PC-9 (cell line): Measurements from ENCODE around the gene TAS2R1. TPM values are rescaled to one million over a fixed set of nuclear protein-coding genes. Genes with fewer than 3 reads are reported as not detected.

ENCODE experiments used
- BruUV-seq: library from RNA; stranded (reverse); fragments of 400-500 nt; replicated peaks from 2 replicates; lab custom pipeline; 2021; lab: Mats Ljungman, UMichigan
- CTCF ChIA-PET: fragments of 300-600 bp; sonication (Branson Sonifier 250); formaldehyde crosslinking; loops from one replicate; lab custom pipeline; 2022; ENCODE audit warnings: antibody characterized with exemption; lab: Charles Lee
- POLR2A ChIA-PET: fragments of 300-600 bp; sonication (Branson Sonifier 250); formaldehyde crosslinking; loops from one replicate; lab custom pipeline; 2022; ENCODE audit warnings: antibody characterized with exemption; ENCODE audit not compliant: unreplicated experiment; lab: Charles Lee
- DNase-seq, 2 experiments: peaks; one replicate each; pipeline versions ENCODE4 v3.0.0 to v3.0.0-alpha.2; 2015 to 2022; ENCODE audit warnings: mixed read lengths in 1 of 2
- H2AFZ ChIP-seq: fragments of 200-600 bp; sonication (generic); 2 replicates; pipeline ENCODE4 v1.8.1; 2017; ENCODE audit warnings: antibody characterized with exemption
- H3F3A ChIP-seq: fragments of 200-600 bp; sonication (generic); 2 replicates; pipeline ENCODE4 v1.8.1; 2017; ENCODE audit warnings: antibody characterized with exemption, mild to moderate bottlenecking, low read depth; ENCODE audit not compliant: insufficient read depth
- H3K27ac ChIP-seq: fragments of 200-600 bp; sonication (generic); 2 replicates; pipeline ENCODE4 v1.6.1; 2016; ENCODE audit warnings: mixed run types
- H3K27me3 ChIP-seq: fragments of 200-600 bp; sonication (generic); 2 replicates; pipeline ENCODE4 v1.6.1; 2016; ENCODE audit warnings: low read depth, mixed run types; ENCODE audit not compliant: insufficient read depth
- H3K36me3 ChIP-seq: fragments of 200-600 bp; sonication (generic); 2 replicates; pipeline ENCODE4 v1.6.1; 2016; ENCODE audit warnings: low read depth, mixed run types
- H3K4me1 ChIP-seq: fragments of 200-600 bp; sonication (generic); replicated peaks from 2 replicates; pipeline ENCODE4 v1.6.1; 2016; ENCODE audit warnings: mixed run types; ENCODE audit not compliant: insufficient read depth
- H3K4me2 ChIP-seq: fragments of 200-600 bp; sonication (generic); 2 replicates; pipeline ENCODE4 v1.6.1; 2017; ENCODE audit warnings: mixed run types
- H3K4me3 ChIP-seq: fragments of 200-600 bp; sonication (generic); 2 replicates; pipeline ENCODE4 v1.6.1; 2016; ENCODE audit warnings: mixed run types
- H3K79me2 ChIP-seq: fragments of 200-600 bp; sonication (generic); 2 replicates; pipeline ENCODE4 v1.6.1; 2017; ENCODE audit warnings: low read depth, mixed run types
- H3K9me2 ChIP-seq: fragments of 200-600 bp; sonication (generic); 2 replicates; pipeline ENCODE4 v1.8.1; 2017; ENCODE audit warnings: mild to moderate bottlenecking; ENCODE audit not compliant: insufficient read depth
- H3K9me3 ChIP-seq: fragments of 200-600 bp; sonication (generic); 2 replicates; pipeline ENCODE4 v1.8.1; 2016; ENCODE audit warnings: low read depth; ENCODE audit not compliant: insufficient read depth
- H4K20me1 ChIP-seq: fragments of 200-600 bp; sonication (generic); 2 replicates; pipeline ENCODE4 v1.8.1; 2017; ENCODE audit not compliant: insufficient read depth
- EZH2 ChIP-seq: fragments of 200-600 bp; sonication (generic); IDR thresholded peaks from 2 replicates; pipeline ENCODE4 v1.8.0; 2017; ENCODE audit warnings: antibody characterized with exemption, low read depth
- intact Hi-C: fragments of 100-400 bp; cut with micrococcal nuclease; formaldehyde crosslinking; loops from one replicate; pipeline ENCODE4 v1.10.0; 2022; ENCODE audit not compliant: unreplicated experiment
- total RNA-seq: library from RNA; stranded (reverse); gene quantifications from 2 replicates; pipeline ENCODE4 v1.2.3, GENCODE V29; 2021
- TF ChIP-seq, protein P1 (sequence below): fragments of 200-600 bp; sonication (generic); conservative IDR thresholded peaks from 2 replicates; pipeline ENCODE4 v1.6.1; 2017; ENCODE audit warnings: mixed run types, antibody characterized with exemption, mild to moderate bottlenecking, moderate library complexity

TAS2R1 gene
- total RNA-seq, 1 experiment from 2014 or later = not detected

DNA sequence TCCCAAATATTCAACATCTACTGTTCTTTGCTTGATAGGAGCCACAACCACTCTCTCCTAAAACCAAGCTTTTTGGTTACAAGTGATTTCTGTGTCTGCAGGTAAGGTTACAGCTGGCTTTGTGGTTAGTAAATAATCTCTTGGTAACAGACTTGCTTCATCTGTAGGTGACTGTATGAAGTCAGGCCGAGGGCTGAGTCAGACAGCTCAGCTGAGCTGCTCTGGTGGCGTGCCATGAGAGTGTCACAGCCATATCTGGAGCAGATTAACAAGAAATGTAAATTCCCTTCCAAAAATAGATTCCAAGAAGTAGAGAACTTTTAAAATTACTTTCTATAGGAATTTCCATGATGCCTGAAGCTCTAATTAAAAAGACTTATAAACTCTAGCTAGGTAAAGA lies 23.7 kb upstream of the TAS2R1 start:
- peaks cover 14% of the 10 kb centered on the region for H3K4me1 ChIP-seq
- H3K9me2 ChIP-seq = no peaks in the 10 kb centered on the region
- ChIA-PET POLR2A (no interaction called here), CTCF (no interaction called here)
- TF ChIP-seq EZH2 = no peak
- TF ChIP-seq, protein P1, sequence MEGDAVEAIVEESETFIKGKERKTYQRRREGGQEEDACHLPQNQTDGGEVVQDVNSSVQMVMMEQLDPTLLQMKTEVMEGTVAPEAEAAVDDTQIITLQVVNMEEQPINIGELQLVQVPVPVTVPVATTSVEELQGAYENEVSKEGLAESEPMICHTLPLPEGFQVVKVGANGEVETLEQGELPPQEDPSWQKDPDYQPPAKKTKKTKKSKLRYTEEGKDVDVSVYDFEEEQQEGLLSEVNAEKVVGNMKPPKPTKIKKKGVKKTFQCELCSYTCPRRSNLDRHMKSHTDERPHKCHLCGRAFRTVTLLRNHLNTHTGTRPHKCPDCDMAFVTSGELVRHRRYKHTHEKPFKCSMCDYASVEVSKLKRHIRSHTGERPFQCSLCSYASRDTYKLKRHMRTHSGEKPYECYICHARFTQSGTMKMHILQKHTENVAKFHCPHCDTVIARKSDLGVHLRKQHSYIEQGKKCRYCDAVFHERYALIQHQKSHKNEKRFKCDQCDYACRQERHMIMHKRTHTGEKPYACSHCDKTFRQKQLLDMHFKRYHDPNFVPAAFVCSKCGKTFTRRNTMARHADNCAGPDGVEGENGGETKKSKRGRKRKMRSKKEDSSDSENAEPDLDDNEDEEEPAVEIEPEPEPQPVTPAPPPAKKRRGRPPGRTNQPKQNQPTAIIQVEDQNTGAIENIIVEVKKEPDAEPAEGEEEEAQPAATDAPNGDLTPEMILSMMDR = no peak
- H3K79me2 ChIP-seq = no peaks in the 10 kb centered on the region
- H4K20me1 ChIP-seq = no peaks in the 10 kb centered on the region
- no TSS peak for BruUV-seq
- H3K4me2 ChIP-seq = peak overlapping the region; percentile 32
- H3K27ac ChIP-seq = no peak overlapping the region
- no peaks in the 10 kb centered on the region for H3K36me3 ChIP-seq
- H3K4me3 ChIP-seq = no peak overlapping the region
- H2AFZ ChIP-seq = no peak overlapping the region
- DNase-seq = peak in 1 of 2 experiments; percentile 89
- no peaks in the 10 kb centered on the region for H3K27me3 ChIP-seq
- no peaks in the 10 kb centered on the region for H3K9me3 ChIP-seq
- intact Hi-C loops = no loop called here
- H3F3A ChIP-seq = no peaks in the 10 kb centered on the region

DNA sequence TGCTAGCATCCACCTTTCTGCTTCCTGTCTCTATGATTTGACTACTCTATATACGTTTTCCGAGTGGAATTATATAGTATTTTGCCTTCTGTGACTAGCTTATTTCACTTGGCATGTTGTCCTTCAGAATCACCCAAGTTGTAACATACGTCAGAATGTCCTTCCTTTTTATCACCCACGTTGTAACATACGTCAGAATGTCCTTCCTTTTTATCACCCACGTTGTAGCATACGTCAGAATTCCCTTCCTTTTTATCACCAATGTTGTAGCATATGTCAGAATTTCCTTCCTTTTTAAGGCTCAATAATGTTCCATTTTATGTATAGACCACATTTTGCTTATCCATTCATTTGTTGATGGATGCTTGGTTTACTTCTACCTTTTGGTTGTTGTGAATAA lies 22.9 kb upstream of the TAS2R1 start:
- H3K9me3 ChIP-seq = no peaks in the 10 kb centered on the region
- no peaks in the 10 kb centered on the region for H3K9me2 ChIP-seq
- H3K36me3 ChIP-seq = no peaks in the 10 kb centered on the region
- H3K4me1 ChIP-seq = peaks cover 14% of the 10 kb centered on the region
- H3K4me2 ChIP-seq = peak overlapping the region; percentile 32
- H2AFZ ChIP-seq = no peak overlapping the region
- intact Hi-C loops = no loop called here
- no peaks in the 10 kb centered on the region for H3F3A ChIP-seq
- H4K20me1 ChIP-seq = no peaks in the 10 kb centered on the region
- H3K4me3 ChIP-seq = no peak overlapping the region
- H3K79me2 ChIP-seq = no peaks in the 10 kb centered on the region
- BruUV-seq = no TSS peak
- no peak for DNase-seq
- CTCF ChIA-PET = no interaction called here
- TF ChIP-seq, protein P1 = no peak
- TF ChIP-seq EZH2 = no peak
- H3K27me3 ChIP-seq = no peaks in the 10 kb centered on the region
- no peak overlapping the region for H3K27ac ChIP-seq
- POLR2A ChIA-PET = no interaction called here

DNA sequence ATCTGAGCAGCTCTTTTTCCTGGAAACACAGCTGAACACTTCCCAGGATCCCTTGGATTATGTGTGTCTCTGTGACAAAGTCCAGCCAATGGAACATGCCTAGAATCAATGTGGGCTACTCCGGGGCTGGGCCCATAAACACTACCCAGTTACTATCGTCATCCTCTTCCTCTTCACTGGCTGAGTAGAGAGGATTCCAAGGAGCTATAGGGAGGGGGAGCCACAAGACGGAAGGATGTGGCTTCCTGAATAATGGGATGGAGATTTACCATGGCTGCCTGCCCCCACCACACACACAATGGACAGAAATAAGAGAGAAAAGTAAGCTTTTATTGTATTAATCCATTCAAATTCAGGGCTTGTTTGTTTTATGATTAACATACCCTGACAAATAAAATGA lies 22.1 kb upstream of the TAS2R1 start:
- Histone ChIP-seq H3K79me2 (no peaks in the 10 kb centered on the region), H3K27me3 (no peaks in the 10 kb centered on the region), H3K9me3 (no peaks in the 10 kb centered on the region), H3K4me2 (no peak overlapping the region), H3K4me3 (no peak overlapping the region), H3K36me3 (no peaks in the 10 kb centered on the region), H3F3A (no peaks in the 10 kb centered on the region), H3K27ac (no peak overlapping the region), H2AFZ (no peak overlapping the region), H3K9me2 (no peaks in the 10 kb centered on the region), H3K4me1 (peaks cover 14% of the 10 kb centered on the region), H4K20me1 (no peaks in the 10 kb centered on the region)
- TF ChIP-seq EZH2 = no peak
- TF ChIP-seq, protein P1 = no peak
- BruUV-seq = no TSS peak
- CTCF ChIA-PET = no interaction called here
- DNase-seq = no peak
- intact Hi-C loops = no loop called here
- POLR2A ChIA-PET = no interaction called here
